MM.1S (cell line): Measurements from ENCODE around the gene MTCL1.

ENCODE experiments used
- DNase-seq: peaks from one replicate; pipeline ENCODE4 v3.0.0-alpha.2; 2015
- H2AFZ ChIP-seq: fragments of 300-600 bp; sonication (generic); 2 replicates; pipeline ENCODE4 v1.6.0; 2016; ENCODE audit warnings: antibody characterized with exemption, low read length
- H3F3A ChIP-seq: fragments of 300-600 bp; sonication (generic); 2 replicates; pipeline ENCODE4 v1.6.1; 2016; ENCODE audit warnings: mild to moderate bottlenecking, antibody characterized with exemption, low read length, moderate library complexity, mixed read lengths; ENCODE audit not compliant: insufficient read depth
- H3K27ac ChIP-seq: fragments of 300-600 bp; sonication (generic); 2 replicates; pipeline ENCODE4 v1.5.1; 2016; ENCODE audit warnings: mild to moderate bottlenecking, low read length
- H3K27me3 ChIP-seq: fragments of 300-600 bp; sonication (generic); replicated peaks from 2 replicates; pipeline ENCODE4 v1.6.0; 2016; ENCODE audit warnings: low read length; ENCODE audit not compliant: insufficient read depth
- H3K36me3 ChIP-seq: fragments of 300-600 bp; sonication (generic); replicated peaks from 2 replicates; pipeline ENCODE4 v1.6.1; 2016; ENCODE audit warnings: mild to moderate bottlenecking, low read length, mixed read lengths; ENCODE audit not compliant: insufficient read depth
- H3K4me1 ChIP-seq: fragments of 300-600 bp; sonication (generic); 2 replicates; pipeline ENCODE4 v1.6.1; 2016; ENCODE audit warnings: low read length, mixed read lengths
- H3K4me2 ChIP-seq: fragments of 300-600 bp; sonication (generic); 2 replicates; pipeline ENCODE4 v1.6.0; 2016; ENCODE audit warnings: low read depth, low read length
- H3K4me3 ChIP-seq: fragments of 300-600 bp; sonication (generic); 2 replicates; pipeline ENCODE4 v1.5.1; 2016; ENCODE audit warnings: low read length, mixed read lengths
- H3K79me2 ChIP-seq: fragments of 300-600 bp; sonication (generic); 2 replicates; pipeline ENCODE4 v1.6.1; 2016; ENCODE audit warnings: mixed run types, low read length, mixed read lengths
- H3K9ac ChIP-seq: fragments of 300-600 bp; sonication (generic); 2 replicates; pipeline ENCODE4 v1.6.1; 2016; ENCODE audit warnings: low read length, mixed read lengths
- H3K9me2 ChIP-seq: fragments of 300-600 bp; sonication (generic); replicated peaks from 2 replicates; pipeline ENCODE4 v1.6.1; 2016; ENCODE audit warnings: mild to moderate bottlenecking, low read length, mixed read lengths; ENCODE audit not compliant: insufficient read depth
- H3K9me3 ChIP-seq: fragments of 300-600 bp; sonication (generic); replicated peaks from 2 replicates; pipeline ENCODE4 v1.6.1; 2016; ENCODE audit warnings: mild to moderate bottlenecking, low read length, mixed read lengths; ENCODE audit not compliant: insufficient read depth
- H4K20me1 ChIP-seq: fragments of 300-600 bp; sonication (generic); 2 replicates; pipeline ENCODE4 v1.6.1; 2016; ENCODE audit warnings: mild to moderate bottlenecking, low read length, moderate library complexity, mixed read lengths; ENCODE audit not compliant: insufficient read depth
- CTCF ChIP-seq: fragments of 300-600 bp; sonication (generic); IDR thresholded peaks from 2 replicates; pipeline ENCODE4 v1.5.1; 2016; ENCODE audit warnings: antibody characterized with exemption, low read length, mixed read lengths
- EZH2 ChIP-seq: fragments of 300-600 bp; sonication (generic); optimal IDR thresholded peaks from 2 replicates; pipeline ENCODE3; 2017; ENCODE audit warnings: low read depth, mild to moderate bottlenecking, antibody characterized with exemption, low read length, mixed read lengths
- EZH2phosphoT487 ChIP-seq: fragments of 300-600 bp; sonication (generic); IDR thresholded peaks from 2 replicates; pipeline ENCODE4 v1.6.1; 2018; ENCODE audit warnings: antibody characterized with exemption, low read length

MTCL1 gene

DNA sequence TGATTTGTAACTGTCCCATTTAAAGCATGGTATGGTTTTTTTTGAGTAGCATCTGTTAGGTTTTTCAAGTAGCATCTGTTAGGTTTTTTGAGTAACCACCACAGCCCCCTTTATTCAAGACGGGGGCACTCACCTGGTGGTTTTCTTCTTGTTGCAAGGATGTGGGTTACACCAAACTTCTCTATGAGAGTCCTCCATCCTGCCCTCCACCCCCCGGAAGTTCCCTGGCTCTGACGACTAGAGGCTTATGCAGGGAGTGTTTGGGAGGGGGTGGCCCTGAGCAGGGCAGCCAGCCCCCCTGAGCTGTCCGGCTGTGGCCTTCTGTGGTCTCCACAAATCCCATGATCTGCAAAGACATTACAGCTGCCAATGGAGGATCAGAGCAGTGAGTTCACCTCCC, 39.3 kb downstream of the MTCL1 start:
- Histone ChIP-seq H3K27ac (no peak overlapping the region), H4K20me1 (no peaks in the 10 kb centered on the region), H3K4me1 (peaks cover 14% of the 10 kb centered on the region), H3F3A (peaks cover 6% of the 10 kb centered on the region; the same call in 1 of the 2 replicates), H3K4me2 (no peak overlapping the region), H3K27me3 (no peaks in the 10 kb centered on the region), H3K79me2 (peaks cover 75% of the 10 kb centered on the region), H3K36me3 (peaks cover 10% of the 10 kb centered on the region; the same call in 1 of the 2 replicates), H3K9ac (no peak overlapping the region), H2AFZ (no peak overlapping the region), H3K9me2 (no peaks in the 10 kb centered on the region), H3K4me3 (no peak overlapping the region), H3K9me3 (no peaks in the 10 kb centered on the region)
- TF ChIP-seq EZH2 (no peak), CTCF (no peak), EZH2phosphoT487 (no peak)
- DNase-seq, result no peak

DNA sequence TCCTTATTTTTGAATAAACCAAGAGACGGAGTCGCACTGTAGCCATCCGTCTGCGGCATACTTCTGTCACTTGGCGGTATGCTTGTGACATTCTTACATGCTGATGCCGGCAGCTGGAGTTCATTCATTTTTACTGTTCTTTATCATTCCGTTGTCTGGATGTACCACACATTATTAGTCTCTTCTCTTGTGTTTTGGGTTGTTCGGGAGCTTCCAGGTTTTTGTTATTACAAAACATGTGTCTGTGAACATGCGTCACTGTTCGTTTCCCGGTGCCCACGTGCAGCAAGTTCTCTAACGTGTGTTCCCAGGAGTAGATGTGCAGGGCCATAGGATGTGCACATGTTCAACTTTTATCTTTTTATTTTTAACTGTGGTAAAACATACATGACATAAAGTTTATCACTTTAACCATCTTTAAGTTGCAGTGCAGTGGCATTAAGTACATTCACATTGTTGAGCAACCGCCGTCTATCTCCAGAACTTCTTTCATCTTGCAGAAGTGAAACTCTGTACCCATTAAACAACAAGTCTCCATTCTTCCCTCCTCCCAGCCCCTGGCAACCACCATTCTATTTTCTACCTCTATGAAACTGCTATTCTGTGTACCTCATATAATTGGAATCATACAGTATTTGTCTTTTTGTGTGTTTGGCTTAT, 40.1 kb downstream of the MTCL1 start:
- Histone ChIP-seq H4K20me1 (no peaks in the 10 kb centered on the region), H3K9me2 (no peaks in the 10 kb centered on the region)

GRCh38 chr18:8747440-8747937, 42.1 kb downstream of the MTCL1 start:
- no peak overlapping the region for H3K4me3 ChIP-seq
- no peak overlapping the region for H2AFZ ChIP-seq
- no peaks in the 10 kb centered on the region for H3K27me3 ChIP-seq
- no peaks in the 10 kb centered on the region for H3K9me3 ChIP-seq
- H3K4me2 ChIP-seq, result no peak overlapping the region
- peaks cover 14% of the 10 kb centered on the region for H3K4me1 ChIP-seq
- H4K20me1 ChIP-seq, result no peaks in the 10 kb centered on the region
- no peak overlapping the region for H3K27ac ChIP-seq
- peaks cover 75% of the 10 kb centered on the region for H3K79me2 ChIP-seq
- TF ChIP-seq EZH2phosphoT487 (no peak), EZH2 (no peak), CTCF (no peak)
- no peak for DNase-seq
- H3K9ac ChIP-seq, result no peak overlapping the region
- no peaks in the 10 kb centered on the region for H3K9me2 ChIP-seq
- H3F3A ChIP-seq, result peaks cover 5% of the 10 kb centered on the region; the same call in 1 of the 2 replicates
- no peaks in the 10 kb centered on the region for H3K36me3 ChIP-seq

More for the DNA sequence above, 40.1 kb downstream of the MTCL1 start:
- H3K4me1 ChIP-seq, result peaks cover 14% of the 10 kb centered on the region
- no peaks in the 10 kb centered on the region for H3K9me3 ChIP-seq
- H3K4me2 ChIP-seq, result peak overlapping the region; percentile 23; the same call in 1 of the 2 replicates
- peaks cover 6% of the 10 kb centered on the region; the same call in 1 of the 2 replicates for H3F3A ChIP-seq
- no peak overlapping the region for H2AFZ ChIP-seq
- peak overlapping the region; percentile 25; the same call in 1 of the 2 replicates for H3K27ac ChIP-seq
- H3K4me3 ChIP-seq, result no peak overlapping the region
- TF ChIP-seq EZH2phosphoT487 (no peak), CTCF (no peak), EZH2 (no peak)
- H3K36me3 ChIP-seq, result peaks cover 10% of the 10 kb centered on the region; the same call in 1 of the 2 replicates
- H3K9ac ChIP-seq, result no peak overlapping the region
- peak; percentile 32 for DNase-seq
- no peaks in the 10 kb centered on the region for H3K27me3 ChIP-seq
- H3K79me2 ChIP-seq, result peaks cover 75% of the 10 kb centered on the region
